Nucleus accumbens (tissue), 56 donors: ENCODE measurements around the gene ADAMTS12.
A peak's percentile ranks its signal among the peaks of the same experiment; 100 is the strongest.

Experiments
- DNase-seq, 56 donors: peaks; one replicate each; lab custom pipeline; 2025; lab: John Stamatoyannopoulos, UW

The ADAMTS12 gene

GRCh38 chr5:33809936-33810335 is 81.9 kb downstream of the ADAMTS12 start:
- DNase-seq: no peak

DNA sequence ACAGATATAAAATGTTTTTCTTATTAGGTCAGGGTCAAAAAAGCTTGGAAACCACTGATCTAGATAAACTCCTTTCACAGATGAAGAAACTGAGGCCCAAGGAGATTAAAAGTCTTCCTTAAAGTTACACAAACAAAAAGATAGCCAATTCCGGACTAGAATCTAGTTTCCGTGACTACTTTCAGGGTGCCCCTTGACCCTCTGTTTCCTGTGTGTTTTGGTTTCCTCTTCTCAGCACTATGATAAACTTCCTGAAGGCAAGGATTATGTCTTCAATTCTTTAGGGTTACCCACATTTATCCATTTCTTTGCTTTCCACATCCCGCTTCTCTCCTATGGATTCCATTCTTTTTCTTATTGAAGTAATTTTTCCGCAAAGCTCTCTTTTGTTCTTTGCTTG is 83.1 kb downstream of the ADAMTS12 start:
- no peak for DNase-seq

DNA sequence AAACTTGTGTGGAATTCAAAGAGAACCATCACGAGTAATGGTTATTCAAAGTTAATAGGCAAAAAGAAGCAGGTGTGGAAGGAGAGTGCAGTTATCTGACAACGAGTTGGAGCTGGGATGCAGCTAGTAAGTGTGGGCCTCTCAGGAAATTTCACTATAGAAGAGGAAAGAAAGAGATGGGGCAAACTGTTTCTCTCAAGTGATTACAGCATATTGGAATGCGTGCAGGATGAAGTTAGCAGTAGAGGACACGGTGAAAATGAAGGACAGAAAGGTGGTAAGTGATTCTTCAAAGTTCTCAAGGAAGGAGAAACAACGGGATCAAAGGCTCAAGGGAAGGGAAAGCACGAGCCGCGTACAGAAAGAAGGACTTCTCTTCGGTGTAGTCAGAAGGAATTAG is 84.0 kb downstream of the ADAMTS12 start:
- no peak for DNase-seq

- DNase-seq: no peak
Measured at GRCh38 chr5:33806738-33807442, 84.9 kb downstream of the ADAMTS12 start.

DNA sequence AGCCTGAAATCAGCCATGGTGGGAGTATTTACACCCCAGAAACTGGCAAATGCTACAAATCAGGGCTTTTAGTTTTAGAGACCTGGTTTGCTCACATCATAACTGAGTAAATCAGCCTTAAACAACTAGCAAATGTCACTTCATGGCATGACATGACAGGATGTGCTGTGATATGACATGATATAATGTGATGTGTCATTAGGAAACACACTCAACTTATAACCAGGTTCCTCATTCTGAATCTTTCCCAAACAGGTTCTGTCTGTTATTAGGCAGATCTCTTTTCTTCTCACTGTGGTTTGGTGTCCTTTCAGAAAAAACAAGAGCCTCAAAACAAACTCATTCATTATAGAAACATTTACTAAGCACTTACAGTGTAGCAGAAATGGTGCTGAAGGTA is 90.5 kb downstream of the ADAMTS12 start:
- no peak for DNase-seq

GRCh38 chr5:33800241-33800950 is 91.4 kb downstream of the ADAMTS12 start:
- no peak for DNase-seq

- no peak for DNase-seq
Measured at GRCh38 chr5:33795496-33795895, 96.3 kb downstream of the ADAMTS12 start.

DNA sequence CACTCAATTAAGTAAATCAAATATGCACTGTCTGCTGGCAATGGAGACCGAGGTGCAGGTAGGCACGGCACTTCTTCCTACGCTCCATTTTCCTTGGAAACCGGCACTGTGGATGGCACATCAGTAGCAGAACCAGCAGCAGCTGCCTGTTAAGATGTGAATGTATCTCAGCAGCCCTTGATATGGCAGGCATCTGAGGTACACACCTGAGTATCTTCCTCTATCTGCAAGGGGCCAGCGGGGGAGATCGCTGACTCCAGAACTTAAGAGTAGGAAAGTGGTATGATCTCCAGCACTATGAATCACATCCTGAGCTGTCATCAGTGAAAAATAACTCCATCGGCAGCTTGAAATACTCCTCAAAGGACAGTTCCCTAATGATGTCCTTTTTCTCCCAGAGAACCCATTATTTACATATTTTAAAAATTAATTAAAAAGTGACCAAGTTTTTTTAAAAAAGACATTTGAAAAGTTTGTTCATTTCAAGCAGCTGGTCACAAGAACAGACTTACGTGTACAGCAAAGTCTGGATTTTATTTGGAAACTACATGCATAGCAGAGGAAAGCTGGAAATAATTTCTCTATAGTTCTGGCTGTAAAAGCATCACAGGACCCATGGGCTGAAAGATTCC is 97.1 kb downstream of the ADAMTS12 start:
- peak in 18 of 56 donors; percentile 6 to 61 (median 25) for DNase-seq

DNA sequence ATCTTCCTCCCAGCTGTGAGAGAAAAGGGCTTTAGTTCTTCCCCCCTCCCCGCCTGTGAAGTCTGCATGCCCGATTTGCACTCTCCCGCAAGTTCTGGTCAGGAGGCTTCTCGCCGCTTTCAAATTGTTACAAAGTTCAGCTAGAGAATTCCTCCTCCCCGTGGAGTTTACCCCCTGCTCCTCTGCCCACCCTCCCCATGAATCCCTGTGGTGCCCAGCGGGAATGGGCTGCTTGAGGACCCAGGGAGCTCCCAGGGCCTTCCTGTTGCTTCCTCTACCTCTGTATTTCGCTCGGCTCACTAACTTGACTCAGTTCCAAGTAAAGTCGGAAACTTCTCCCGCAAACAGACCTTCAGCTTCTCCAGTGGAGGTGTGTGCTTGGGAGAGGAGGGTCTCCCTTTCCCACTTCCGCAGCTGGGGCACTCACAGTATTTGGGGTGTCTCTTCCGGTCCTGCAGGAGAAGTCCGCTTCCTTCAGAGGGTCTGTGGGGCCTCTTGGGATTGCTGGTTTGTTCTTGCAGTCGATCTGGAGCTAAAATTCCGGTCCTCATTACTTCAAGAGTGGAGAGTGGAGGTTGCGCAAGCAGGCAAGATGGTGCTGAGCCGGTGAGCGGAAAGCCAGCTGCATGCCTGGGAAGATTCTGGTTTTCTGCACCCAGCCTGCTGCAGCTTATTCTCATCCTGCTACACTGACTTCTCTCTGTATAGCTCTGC is 97.8 kb downstream of the ADAMTS12 start:
- DNase-seq: peak in 7 of 56 donors; percentile 1 to 61 (median 39)

DNA sequence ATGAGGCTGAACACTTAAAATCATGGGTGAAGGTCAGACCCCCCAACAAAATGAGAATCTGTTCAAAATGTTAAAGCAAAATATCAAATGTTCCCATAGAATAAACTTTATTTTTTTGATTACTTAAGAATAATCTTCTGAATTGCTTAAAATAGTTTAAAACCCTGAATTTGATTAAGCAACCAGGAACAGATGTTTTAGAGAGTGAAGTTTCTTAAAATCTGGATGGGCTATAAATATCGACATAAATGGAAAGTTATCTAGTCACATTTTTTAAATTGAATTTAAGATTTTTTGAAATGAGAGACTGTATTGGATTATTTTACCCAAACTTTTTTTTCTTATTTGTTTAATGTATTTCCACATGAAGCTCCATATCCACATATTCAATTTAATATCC is 98.5 kb downstream of the ADAMTS12 start:
- DNase-seq: no peak

DNA sequence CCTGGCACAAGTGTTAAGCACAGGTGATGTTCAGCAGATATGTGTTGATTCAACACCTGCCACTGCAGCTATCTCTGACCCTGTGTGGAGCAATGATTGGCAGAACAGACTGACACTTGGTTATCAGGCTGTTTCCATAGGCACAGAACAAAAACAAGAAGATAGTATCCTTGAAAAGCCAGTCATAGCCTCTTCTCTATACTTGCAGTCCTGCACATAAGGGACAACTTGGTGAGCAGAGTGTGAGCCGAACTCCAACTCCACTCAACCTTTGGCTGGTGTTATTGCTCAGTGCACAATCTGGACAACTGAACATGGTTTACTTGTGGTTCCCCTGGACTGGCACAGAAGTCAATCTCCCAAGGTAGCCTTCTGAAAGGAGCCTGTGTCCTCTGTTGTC is 99.2 kb downstream of the ADAMTS12 start:
- DNase-seq: no peak

DNA sequence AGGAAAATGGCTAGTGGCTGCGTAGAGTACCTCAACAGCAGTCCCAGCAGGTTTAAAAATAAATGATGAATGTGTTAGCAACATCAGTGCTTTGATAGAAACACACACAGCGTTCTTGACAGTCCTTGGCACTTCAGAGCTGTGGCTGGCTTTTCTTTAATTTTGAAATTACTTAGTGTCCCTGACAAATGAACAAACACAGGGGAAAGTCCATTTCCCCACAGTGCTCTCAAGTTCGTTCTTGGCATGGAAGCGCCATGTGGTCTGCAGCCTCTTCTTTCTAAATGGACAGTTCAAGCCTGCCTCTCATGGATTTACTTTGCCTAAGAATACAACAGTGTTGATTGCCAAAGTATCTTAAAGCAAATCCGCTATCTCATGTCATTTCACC is 102.2 kb downstream of the ADAMTS12 start:
- no peak for DNase-seq

- no peak for DNase-seq
Measured at GRCh38 chr5:33788922-33789566, 102.7 kb downstream of the ADAMTS12 start.

DNA sequence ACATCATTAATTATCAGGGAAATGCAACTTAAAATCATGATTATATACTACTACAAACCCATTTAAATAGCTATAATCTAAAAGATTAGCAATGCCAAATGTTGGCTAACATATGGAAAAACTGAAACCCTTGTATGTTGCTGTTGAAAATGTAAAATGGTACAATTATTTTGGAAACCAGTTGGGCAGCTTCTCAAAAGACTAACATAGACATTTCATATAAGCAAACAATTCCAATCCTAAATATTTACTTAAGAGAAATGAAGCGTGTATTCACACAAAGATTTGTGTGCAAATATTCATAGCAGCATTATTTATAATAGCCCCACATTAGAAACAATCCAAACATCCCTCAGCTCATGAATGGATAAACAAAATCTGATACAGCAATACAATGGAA is 106.2 kb downstream of the ADAMTS12 start:
- DNase-seq: no peak

DNA sequence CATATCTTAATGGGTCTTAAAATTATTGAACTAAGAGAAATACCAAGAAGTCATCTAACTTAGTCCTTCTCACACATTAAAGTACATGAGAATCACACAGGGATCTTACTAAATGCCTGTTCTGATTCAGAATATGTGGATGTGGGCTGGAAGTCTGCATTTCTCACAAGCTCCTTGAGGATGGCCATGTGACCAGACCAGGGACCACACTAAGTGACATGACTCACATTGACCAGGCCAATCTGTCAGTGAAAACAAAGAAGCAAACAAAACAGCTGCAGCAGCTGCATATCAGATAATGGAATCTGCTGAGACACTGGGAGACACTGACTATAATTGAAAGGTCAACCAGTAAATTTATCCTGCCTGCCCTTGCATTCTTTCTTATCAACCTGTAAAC is 110.5 kb downstream of the ADAMTS12 start:
- no peak for DNase-seq

DNA sequence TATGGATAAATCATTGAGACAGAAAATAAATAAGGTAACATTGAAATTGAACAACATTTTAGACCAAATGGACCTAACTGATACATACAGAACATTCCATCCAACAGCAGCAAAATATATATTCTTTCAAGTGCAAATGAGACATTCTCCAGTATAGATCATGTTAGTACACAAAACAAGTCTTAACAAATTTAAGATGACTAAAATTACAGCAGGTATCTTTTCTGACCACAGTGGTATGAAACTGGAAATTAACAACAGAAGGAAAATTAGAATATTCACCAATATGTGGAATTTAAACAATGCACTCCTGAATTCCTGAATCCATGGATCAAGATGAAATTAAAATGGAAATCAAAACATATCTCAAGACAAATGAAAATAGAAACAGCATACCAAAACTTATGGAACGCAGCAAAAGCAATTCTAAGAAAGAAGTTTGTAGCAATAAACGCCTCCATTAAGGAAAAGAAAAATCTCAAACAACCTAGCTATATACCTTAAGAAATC is 115.6 kb downstream of the ADAMTS12 start:
- no peak for DNase-seq

GRCh38 chr5:33774341-33774740 is 117.4 kb downstream of the ADAMTS12 start:
- no peak for DNase-seq

DNA sequence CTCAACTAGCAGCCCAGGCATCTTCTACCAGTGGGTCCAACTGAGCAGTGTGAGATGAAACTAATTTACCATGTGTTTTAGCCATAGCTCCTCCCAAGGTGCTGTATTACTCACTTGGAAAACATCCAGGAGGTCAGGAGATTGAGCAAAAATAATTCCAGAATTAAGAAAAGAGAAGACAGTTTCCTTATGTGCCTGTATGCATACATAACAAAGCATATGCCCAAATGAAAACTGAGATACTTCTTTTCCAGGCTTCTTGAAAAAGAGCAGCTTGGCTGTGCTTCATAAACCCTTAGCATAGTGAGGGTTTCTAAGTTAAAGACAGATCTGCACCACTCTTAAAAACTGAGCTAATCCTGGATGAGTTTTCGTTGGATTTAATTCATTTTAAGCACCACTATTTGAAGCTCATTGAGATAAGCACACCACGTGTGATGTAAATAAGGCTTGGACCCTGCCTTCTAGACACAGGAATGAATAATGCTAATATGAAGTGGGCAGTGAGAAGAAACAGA is 119.4 kb downstream of the ADAMTS12 start:
- DNase-seq: no peak

- no peak for DNase-seq
Measured at GRCh38 chr5:33769968-33770367, 121.8 kb downstream of the ADAMTS12 start.

DNA sequence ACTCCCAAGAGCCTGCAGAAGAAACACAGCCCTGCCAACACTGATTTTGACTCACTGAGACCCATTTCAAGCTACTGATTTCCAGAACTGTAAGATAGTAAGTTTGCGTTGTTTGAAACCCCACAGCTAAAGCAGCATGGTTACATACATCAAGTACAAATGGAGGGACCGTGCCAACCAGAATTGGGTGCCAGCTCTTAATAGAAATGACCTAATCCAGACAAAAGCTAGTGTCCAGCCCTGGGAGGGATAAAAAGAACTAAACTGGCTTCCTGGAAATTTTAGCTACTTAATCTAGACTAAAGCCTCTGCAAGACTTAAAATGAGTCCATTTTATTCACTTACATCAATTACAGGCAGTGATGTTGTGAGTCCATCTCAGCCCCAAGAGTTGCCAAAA is 122.6 kb downstream of the ADAMTS12 start:
- no peak for DNase-seq
